ENCODE results near the gene AXIN1.
A peak's percentile ranks its signal among the peaks of the same experiment; 100 is the strongest.
"Not testable (repeated sequence)": the region's sequence is repeated elsewhere in the genome, so short reads cannot be mapped to it uniquely, and the experiment has no call there.

The AXIN1 gene

DNA sequence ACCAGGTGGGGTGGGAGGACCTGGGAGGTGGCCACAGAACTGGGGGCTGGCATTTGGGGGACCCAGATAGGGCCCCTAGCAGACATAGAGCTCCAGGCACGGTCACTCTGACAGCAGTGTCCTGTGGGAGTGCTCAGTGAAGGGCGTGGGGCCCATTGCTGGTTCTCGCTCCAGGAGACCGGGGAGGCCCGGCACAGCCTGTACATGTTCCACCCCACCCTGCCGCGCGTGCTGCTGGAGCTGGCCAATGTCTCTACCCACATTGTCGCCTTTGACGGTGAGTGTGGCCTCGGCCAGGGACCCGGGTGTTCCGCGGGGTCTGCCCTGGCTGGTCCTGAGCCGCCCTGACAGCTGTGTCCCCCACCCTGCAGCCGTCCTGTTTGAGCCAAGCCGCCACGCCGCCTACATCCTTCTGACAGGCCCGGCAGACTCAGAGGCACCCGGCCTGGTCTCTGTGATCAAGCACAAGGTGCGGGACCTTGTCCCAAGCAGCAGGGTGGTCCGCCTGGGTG lies 88.0 kb downstream of the AXIN1 start:
- DNase-seq, result no peak

DNA sequence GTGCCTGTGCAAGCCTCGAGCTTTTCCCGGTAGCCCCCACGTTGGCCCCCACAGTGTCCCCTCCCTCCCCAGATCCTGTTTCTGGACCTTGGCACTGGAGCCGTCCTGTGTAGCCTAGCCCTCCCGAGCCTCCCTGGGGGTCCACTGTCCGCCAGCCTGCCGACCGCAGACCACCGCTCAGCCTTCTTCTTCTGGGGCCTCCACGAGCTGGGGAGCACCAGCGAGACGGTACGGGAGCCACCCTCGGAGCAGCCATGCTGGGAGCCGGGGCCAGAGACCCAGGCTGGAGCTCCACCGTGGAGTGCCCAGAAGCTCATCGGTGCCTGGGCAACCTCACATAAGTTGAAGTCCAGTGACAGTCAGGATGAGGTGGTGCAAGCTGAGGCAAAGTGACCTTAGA lies 88.6 kb downstream of the AXIN1 start:
- DNase-seq, result no peak

DNA sequence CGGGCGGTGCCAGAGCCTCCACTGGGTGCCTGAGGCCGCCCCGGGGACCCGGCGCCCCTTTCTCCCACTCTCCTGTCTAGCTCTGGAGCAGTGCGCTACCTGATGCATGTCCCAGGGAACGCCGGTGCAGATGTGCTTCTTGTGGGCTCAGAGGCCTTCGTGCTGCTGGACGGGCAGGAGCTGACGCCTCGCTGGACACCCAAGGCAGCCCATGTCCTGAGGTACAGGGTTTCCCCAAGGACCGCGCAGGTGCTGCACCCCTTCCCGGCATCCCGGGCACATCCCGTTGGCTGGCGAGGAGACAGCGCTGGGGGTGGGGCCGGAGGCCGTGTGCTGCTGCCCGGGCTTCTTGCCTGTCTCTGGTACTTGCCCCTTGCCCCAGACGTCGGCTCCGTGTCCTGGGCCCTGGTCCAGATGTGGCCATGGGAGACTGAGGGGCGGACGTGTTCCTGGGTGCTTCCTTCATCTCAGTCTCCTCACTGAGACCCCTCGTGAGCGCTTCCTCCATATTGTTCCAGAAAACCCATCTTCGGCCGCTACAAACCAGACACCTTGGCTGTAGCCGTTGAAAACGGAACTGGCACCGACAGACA lies 89.2 kb downstream of the AXIN1 start:
- DNase-seq, result no peak

DNA sequence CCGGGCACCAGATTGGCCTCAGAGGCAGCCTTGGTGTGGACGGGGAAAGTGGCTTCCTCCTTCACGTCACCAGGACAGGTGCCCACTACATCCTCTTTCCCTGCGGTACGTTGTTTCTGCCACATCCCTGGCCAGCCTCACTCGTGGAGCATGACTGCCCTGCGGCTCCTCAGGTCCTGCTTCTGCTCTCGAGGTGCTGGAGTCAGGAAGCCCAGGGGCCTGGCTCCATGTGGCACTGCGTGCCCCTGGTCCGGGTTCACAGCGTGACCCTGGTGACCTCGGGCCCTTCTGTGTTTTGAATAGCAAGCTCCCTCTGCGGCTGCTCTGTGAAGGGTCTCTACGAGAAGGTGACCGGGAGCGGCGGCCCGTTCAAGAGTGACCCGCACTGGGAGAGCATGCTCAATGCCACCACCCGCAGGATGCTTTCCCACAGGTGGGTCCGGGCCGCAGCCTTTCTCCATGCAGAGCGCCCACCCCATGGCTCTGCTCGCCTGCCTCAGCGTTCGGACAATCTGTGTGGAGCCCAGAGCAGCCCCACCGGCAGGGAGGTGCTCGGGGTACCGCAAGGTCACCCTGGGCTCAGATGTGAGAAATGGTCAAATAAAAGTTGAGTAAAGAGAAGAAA lies 90.3 kb downstream of the AXIN1 start:
- DNase-seq, result no peak

DNA sequence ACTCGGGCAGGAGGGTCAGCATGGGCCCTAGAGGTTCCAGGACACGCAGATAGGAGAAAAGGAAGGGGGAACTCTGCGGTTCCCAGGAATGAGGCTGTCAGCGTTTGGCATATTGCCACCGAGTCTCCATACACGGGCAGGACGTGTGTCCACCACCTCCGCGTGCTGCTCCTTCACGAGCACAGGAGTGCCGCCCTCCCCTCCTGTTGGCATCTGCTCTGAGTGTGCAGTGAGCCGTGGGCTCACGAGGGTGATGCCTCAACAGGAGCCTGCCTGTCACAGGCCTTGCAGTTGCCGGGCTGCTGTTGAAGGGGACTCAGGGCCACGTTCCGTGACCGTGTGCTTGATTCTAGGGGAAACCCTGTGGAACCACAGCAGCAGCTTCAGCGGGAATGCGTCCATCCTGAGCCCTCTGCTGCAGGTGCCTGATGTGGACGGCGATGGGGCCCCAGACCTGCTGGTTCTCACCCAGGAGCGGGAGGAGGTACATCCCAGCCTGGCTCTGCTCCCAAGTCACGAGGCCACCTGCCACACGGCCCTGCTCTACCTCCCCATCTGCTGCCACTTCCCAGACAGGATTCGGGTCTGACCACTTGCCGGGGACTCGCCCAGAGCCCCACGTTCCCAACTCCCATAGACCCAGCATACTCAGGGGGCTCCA lies 91.4 kb downstream of the AXIN1 start:
- DNase-seq, result no peak

DNA sequence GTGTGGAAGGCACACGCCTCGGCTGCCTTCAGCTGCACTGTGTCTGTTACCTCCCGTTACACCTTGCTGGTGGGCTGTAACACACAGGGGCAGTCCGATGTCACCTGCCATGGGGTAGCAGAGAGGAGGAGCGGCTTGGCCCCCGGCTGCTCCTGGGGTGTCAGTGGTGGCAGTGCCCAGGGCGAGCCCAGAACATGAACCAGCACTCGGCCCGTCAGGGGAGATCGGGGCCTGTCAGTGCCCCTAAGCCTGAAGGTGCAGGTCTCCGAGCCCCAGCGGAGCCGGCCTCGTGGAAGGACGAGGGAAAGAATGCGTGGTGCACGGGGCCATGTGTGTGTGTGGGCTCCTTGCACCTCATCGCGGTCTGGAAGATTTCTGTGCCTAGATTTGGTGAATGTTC lies 92.2 kb downstream of the AXIN1 start:
- DNase-seq, result no peak

DNA sequence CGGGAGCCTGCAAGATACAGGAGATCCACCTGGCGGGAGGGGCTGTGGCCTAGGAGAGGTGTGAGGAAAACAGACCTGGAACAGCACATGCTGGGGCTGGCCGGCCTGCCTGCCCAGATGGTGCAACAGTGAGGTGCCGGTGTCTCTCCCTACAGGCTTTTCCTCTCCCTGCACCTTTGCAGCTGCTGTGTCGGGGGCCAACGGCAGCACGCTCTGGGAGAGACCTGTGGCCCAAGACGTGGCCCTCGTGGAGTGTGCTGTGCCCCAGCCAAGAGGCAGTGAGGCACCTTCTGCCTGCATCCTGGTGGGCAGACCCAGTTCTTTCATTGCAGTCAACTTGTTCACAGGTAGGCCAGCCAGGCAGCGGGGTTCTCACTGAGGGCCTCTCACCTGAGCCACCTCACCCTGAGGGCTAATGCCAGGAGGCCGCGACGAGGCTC lies 92.7 kb downstream of the AXIN1 start:
- DNase-seq, result no peak

DNA sequence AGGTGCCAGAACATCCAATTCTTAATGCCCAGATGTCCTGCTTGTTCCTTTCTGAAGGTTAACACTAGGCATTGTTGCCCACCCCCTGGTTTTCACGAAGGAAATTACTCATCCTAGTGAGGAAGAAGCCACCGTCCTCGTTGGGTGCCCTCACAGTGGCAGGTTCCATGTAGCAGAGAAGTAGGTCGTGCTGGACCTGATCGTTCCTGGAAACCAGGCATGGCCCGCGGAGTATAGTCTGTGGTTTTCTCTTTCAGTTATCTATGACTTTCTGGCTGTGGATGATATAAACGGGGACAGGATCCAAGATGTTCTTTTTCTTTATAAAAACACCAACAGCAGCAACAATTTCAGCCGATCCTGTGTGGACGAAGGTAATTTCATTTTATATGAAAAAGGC lies 93.3 kb downstream of the AXIN1 start:
- no peak for DNase-seq

DNA sequence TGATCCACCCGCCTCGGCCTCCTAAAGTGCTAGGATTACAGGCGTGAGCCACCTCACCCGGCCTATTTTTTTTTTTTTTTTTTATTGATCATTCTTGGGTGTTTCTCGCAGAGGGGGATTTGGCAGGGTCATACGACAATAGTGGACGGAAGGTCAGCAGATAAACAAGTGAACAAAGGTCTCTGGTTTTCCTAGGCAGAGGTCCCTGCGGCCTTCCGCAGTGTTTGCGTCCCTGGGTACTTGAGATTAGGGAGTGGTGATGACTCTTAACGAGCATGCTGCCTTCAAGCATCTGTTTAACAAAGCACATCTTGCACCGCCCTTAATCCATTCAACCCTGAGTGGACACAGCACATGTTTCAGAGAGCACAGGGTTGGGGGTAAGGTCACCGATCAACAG lies 94.4 kb downstream of the AXIN1 start:
- DNase-seq, result not testable (repeated sequence)

DNA sequence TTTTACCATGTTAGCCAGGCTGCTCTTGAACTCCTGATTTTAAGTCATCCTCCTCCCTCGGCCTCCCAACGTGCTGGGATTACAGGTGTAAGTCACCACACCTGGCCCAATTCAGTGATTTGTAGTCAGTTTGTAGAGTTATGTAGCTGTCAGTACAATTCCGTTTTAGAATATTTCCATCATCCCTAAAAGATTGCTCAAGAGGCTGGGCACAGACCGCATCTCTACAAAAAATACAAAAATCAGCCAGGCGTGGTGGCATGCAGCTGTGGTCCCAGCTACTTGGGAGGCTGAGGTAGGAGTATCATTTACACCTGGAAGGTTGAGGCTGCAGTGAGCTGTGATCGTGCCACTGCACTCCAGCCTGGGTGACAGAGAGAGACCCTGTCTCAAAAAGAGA lies 97.3 kb downstream of the AXIN1 start:
- DNase-seq, result no peak

DNA sequence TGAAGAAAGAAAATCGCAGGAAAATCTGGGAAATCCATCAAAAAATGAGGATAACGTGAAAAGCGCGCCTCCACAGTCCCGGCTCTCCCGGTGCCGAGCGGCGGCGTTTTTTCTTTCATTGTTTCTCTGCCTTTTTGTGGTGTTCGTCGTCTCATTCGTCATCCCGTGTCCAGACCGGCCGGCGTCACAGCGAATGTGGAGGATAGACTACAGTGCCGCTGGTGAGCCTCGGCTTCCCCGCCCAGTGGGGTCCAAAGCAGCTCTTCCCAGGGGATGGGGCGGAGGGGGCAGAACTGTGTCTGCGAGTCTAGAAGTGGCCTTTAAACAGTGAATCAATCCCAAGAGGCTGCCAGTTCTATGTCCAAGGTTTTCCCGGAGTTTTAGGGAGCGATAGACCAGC lies 98.1 kb downstream of the AXIN1 start:
- DNase-seq, result no peak

DNA sequence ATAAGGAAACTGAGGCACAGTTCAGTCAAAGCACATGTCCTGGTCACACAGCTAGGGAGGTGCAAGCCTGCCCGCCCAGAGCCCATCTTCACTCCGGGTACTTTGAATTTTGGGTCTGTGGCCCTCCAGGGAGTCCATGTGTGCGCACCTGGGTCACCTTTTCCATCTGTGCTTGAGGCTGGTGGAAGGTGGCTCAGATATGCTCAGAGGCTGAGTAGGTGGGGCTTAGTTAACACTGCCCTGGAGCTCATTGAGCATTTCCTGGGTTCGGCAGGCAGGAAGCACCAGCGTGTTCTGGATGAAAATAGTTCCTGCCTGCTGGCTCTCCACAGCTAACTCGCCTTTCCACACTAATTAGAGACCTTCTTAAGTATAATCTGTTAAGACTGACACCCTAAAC lies 98.7 kb downstream of the AXIN1 start:
- DNase-seq, result peak; percentile 20

DNA sequence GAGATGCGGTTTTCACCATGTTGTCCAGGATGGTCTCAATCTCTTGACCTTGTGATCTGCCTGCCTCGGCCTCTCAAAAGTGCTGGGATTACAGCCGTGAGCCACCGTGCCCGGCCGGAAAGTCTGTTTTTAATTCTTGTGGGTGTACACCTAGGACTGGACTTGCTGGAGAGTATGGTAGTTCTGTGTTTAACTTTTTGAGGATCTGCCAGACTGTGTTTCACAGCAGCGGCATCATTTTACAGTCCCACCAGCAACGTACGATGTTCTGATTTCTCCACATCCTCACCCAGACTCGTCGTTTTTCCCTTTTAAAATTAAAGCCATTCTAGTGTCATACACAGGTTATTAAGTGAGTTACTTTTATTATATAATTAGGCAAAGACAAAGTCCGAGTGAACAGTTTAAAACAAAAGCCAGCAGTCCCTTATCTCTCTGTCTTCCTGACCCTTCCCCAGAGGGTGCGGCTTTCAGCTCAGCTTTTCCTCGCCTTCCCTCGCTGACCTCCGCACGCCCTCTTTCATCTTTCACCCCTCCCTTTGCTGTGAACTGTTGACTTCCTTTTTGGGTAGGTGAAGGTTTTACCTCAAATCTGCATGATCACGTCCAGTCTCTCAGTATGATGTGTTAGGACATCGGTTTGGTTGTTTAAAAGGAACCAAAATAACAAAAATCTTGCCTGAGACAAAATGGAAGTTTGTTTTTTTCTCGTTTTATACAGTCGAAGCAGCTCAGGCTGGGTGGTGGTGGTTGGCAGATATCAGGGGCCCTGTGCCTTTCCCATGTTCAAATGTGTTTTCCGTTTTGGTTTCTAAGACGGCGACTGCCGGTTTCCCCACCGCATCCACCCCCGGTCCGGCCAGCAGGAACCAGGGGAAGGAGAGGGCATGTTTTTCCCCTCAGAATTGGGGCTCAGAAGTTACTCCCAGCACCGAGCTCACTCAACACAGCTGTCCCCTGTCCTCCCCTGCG lies 99.9 kb downstream of the AXIN1 start:
- peak; percentile 39 for DNase-seq

DNA sequence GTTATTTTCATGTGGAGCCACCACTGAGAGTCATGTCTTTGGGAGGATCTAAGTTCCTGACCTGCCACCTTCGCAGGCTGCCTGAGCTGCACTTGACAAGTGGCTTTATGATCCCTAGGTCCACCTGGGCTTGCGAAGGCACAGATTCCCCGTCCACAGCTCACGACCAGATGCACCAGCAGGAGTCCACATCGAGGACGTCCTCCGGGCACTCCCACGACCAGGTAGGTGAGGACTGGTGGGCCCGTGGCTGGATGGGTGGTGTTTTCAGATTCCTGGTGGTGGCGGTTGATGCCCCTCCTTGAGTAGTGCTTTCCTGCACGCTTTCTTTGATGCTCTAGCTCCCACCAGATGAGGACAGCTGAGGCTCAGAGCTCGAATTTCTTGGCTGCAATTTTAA lies 103.1 kb downstream of the AXIN1 start:
- DNase-seq, result no peak

DNA sequence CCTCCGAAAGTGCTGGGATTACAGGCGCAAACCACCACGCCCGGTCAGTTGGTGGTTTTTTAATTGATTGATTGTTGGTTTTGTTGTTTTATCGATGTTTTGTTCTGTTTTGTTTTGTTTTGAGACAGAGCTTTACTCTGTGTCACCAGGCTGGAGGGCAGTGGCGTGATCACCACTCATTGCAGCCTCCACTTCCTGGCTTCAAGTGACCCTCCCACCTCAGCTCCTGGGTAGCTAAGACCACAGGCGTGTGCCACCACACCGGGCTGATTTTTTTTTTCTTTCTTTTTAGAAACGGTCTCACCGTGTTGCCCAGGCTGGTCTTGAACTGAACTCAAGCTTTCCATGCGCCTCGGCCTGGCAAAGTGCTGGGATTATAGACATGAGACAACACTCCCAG lies 105.5 kb downstream of the AXIN1 start:
- DNase-seq, result no peak

DNA sequence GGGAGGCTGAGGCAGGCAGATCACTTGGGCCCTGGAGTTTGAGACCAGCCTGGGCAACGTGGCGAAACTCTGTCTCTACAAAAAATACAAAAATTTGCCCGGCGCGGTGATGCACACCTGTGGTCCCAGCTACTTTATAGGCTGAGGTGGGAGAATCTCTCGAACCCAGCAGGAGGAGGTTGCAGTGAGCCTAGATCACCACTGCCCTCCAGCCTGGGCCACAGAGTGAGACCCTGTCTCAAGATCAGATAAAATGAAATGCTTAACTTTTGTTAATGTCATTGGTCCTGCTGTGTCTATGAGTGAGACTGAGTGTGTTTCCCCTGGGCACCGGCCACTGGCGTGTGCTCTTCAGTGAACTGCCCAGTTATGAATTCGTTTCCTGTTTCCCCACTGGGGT lies 107.4 kb downstream of the AXIN1 start:
- DNase-seq, result no peak

DNA sequence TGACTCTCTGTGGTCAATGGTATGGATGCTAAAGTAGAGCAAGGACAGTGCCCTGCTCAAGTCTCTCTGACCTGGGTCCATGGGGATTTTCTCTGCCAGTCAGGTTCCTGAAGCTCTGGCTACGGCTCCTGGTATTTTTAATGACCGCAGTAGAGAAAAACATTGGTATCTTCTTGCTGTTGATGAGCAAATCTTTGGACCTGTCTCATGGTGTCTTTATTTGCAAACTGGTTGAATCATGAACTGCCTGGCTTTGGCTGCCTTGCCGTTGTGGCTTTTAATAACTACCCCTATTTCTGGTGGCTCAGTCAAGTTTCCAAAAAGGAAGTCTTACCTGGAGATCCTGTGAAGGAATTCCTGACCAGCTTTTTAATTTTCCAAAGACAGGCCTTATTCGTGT lies 109.2 kb downstream of the AXIN1 start:
- DNase-seq, result no peak

DNA sequence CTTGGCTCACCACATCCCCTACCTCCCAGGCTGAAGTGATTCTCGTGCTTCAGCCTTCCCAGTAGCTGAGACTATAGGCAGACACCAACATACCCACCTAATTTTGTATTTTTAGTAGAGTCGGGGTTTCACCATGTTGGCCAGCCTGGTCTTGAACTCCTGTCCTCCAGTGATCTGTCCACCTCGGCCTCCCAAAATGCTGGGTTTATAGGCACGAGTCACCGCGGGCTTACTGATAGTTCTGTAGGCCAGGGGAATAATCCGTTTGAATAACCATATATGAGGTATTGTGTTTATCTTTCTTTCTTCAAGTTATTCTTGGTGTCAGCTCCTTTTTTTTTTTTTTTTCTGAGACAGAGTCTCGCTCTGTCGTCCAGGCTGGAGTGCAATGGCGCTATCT lies 110.2 kb downstream of the AXIN1 start:
- DNase-seq, result no peak

DNA sequence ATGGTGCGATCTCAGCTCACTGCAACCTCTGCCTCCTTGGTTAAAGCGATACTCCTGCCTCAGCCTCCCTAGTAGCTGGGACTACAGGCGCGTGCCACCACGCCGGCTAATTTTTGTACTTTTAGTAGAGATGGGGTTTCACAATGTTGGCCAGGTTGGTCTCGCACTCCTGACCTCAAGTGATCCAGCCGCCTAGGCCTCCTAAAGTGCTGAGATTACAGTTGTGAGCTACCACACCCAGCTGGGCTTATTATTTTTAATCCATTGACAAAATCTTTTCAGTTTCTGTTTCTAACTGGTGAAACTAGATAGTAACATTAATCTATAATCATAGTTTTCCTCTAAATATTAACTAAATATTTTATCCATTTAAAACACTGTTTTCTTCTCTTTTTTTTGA lies 112.0 kb downstream of the AXIN1 start:
- DNase-seq, result peak; percentile 8

DNA sequence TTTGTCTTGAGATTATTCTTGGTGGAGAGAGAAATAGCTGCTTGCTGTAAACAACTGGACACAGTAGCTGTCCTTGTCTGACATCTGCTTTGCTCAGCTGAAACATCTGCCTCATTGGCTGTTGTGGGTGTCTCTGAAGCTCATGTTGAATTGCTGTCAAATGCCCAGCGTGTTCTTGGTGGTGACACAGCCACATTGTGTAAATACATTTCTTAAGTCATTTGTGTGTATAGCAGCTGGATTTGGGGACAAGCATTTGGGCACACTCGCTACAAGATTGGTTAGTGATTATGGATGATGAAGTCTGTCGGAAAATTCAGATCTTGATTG lies 112.6 kb downstream of the AXIN1 start:
- DNase-seq, result no peak
